Lower lobe of right lung (tissue), 2 donors: Measurements from ENCODE around the gene STOX2. TPM values are rescaled to one million over a fixed set of nuclear protein-coding genes. Genes with fewer than 3 reads are reported as not detected.

Experiments used
- ATAC-seq, 2 donors: fragments of 200-7000 bp; cut with Tn5 transposase; one replicate each; pipeline ENCODE4 v1.9.1; 2020 to 2022; ENCODE audit warnings: mild to moderate bottlenecking in 2 of 2, moderate library complexity in 2 of 2
- DNase-seq: peaks from one replicate; pipeline ENCODE4 v3.0.0-alpha.2; 2020
- H3K27ac ChIP-seq: fragments of 200-600 bp; one replicate; pipeline ENCODE4 v1.8.0; 2022
- H3K27me3 ChIP-seq: fragments of 200-600 bp; one replicate; pipeline ENCODE4 v1.8.0; 2022; ENCODE audit warnings: low read depth
- H3K36me3 ChIP-seq: fragments of 200-600 bp; one replicate; pipeline ENCODE4 v1.8.0; 2022; ENCODE audit warnings: mild to moderate bottlenecking
- H3K4me1 ChIP-seq: fragments of 200-600 bp; one replicate; pipeline ENCODE4 v1.8.0; 2022
- H3K4me3 ChIP-seq: fragments of 200-600 bp; one replicate; pipeline ENCODE4 v1.8.0; 2022; ENCODE audit warnings: mild to moderate bottlenecking
- H3K9me3 ChIP-seq: fragments of 200-600 bp; one replicate; pipeline ENCODE4 v1.8.0; 2022
- intact Hi-C: fragments of 100-400 bp; cut with DNase I; formaldehyde crosslinking; loops from one replicate; pipeline ENCODE4 v1.11.0; 2022
- total RNA-seq: library from RNA; stranded (reverse); fragmentation: NEBNext Ultra II Directional; extraction: Animal tissue kit (Norgen Biotek cat#: 25700); gene quantifications from one replicate; pipeline ENCODE4 v1.2.1, GENCODE V29; 2021
- TF ChIP-seq, protein P1 (sequence below): fragments of 200-600 bp; IDR thresholded peaks from one replicate; pipeline ENCODE4 v1.8.0; 2022; ENCODE audit warnings: antibody characterized with exemption, mild to moderate bottlenecking
- donor health status: DM: no; HTN: yes; CAD: no; lungs with severe emphysema.

The STOX2 gene
- total RNA-seq, 1 donor from 2014 or later: 12.8 TPM

DNA sequence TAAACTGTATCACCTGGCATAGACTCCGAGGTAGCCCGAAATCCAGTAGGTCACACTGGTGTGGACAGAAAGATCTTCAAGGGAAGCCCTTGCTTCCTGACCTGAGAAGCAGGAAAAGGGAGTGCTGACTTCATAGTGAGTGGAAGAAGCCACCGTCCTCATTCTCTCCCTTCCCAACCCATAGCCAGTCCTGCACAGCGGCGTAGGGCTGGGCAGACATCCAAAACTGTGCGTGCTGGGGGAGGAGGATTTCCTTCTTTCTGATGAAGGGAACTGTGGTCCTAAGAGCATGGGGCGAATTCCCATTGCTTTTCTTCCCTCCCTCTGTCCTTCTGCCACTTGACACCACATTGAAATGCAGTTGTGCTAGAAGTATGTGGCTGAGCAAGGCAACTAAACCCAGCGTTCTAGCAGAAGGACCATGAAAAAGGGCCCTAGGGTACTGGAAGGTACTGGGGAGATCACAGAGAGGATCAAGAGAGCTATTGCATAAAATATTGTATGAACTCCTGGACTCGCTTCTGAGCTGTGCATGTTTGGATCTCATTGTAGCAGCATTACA is 66.9 kb downstream of the STOX2 start:
- H3K27ac ChIP-seq: no peak overlapping the region
- H3K9me3 ChIP-seq: peaks cover 10% of the 10 kb centered on the region
- intact Hi-C loops: no loop called here
- DNase-seq (no peak), ATAC-seq (no peak)
- TF ChIP-seq, protein P1, sequence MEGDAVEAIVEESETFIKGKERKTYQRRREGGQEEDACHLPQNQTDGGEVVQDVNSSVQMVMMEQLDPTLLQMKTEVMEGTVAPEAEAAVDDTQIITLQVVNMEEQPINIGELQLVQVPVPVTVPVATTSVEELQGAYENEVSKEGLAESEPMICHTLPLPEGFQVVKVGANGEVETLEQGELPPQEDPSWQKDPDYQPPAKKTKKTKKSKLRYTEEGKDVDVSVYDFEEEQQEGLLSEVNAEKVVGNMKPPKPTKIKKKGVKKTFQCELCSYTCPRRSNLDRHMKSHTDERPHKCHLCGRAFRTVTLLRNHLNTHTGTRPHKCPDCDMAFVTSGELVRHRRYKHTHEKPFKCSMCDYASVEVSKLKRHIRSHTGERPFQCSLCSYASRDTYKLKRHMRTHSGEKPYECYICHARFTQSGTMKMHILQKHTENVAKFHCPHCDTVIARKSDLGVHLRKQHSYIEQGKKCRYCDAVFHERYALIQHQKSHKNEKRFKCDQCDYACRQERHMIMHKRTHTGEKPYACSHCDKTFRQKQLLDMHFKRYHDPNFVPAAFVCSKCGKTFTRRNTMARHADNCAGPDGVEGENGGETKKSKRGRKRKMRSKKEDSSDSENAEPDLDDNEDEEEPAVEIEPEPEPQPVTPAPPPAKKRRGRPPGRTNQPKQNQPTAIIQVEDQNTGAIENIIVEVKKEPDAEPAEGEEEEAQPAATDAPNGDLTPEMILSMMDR: no peak
- H3K27me3 ChIP-seq: no peaks in the 10 kb centered on the region
- H3K4me3 ChIP-seq: no peak overlapping the region
- H3K36me3 ChIP-seq: no peaks in the 10 kb centered on the region
- H3K4me1 ChIP-seq: no peaks in the 10 kb centered on the region

DNA sequence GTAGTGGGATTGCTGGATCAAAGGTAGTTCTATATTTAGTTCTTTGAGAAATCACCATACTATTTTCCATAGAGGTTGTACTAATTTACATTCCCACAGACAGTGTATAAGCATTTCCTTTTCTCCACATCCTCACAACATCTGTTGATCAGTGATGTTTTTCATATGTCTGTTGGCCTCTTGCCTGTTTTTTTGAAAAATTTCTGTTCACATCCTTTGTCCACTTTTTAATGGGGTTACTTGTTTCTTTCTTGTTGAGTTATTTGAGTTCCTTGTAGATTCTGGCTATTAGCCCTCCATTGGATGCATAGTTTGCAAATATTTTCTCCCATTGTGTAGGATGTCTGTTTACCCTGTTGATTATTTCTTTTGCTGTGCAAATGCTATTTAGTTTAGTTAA is 72.6 kb downstream of the STOX2 start:
- DNase-seq (no peak), ATAC-seq (no peak)
- H3K4me1 ChIP-seq: no peaks in the 10 kb centered on the region
- no peak overlapping the region for H3K27ac ChIP-seq
- no peaks in the 10 kb centered on the region for H3K36me3 ChIP-seq
- no peaks in the 10 kb centered on the region for H3K27me3 ChIP-seq
- H3K9me3 ChIP-seq: peaks cover 10% of the 10 kb centered on the region
- intact Hi-C loops: no loop called here
- TF ChIP-seq, protein P1: no peak
- no peak overlapping the region for H3K4me3 ChIP-seq

DNA sequence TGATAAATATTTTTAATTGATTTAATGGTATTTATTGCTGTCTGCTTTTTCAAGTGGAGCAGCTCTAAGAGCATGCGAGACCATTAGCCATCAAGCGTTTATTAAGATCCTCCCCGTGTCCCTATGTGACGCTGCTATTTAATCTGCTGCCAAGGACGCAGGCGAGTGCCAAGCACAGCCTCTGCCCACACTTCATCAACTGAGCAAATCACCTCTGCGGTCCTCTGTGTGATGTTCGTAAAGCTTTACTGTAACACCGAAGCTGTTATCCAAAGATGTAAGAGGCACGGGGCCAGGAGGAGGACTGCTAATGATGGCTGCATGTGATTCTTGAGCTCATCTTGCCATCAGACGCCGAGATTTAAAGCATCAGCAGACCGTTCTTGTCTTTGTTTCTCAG is 79.5 kb downstream of the STOX2 start:
- H3K4me1 ChIP-seq: peaks cover 21% of the 10 kb centered on the region
- H3K27ac ChIP-seq: no peak overlapping the region
- no peak for DNase-seq
- no peaks in the 10 kb centered on the region for H3K9me3 ChIP-seq
- H3K36me3 ChIP-seq: no peaks in the 10 kb centered on the region
- no peak for ATAC-seq
- no peak overlapping the region for H3K4me3 ChIP-seq
- intact Hi-C loops: no loop called here
- H3K27me3 ChIP-seq: no peaks in the 10 kb centered on the region
- TF ChIP-seq, protein P1: no peak

DNA sequence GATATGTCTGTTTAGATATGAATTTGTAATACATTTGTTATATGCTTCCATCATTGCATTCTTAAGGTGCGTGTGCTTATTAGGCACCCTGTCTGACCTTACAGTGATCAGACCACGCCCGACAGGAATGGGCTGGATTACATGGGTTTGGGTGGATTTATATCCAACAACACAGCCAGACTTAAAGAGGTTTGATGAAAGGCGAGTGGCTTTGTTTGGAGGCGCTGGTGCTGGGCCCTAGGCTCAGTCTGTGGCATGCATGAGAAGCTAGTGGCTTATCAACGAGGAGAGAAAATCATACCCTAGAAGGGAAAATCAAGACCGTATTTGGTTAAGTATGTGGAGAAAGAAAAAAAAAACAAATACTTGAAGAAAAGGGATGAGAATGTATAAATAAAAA is 80.7 kb downstream of the STOX2 start:
- no peak for DNase-seq
- Histone ChIP-seq H3K9me3 (no peaks in the 10 kb centered on the region), H3K36me3 (no peaks in the 10 kb centered on the region), H3K4me3 (no peak overlapping the region), H3K27ac (no peak overlapping the region), H3K27me3 (no peaks in the 10 kb centered on the region), H3K4me1 (peaks cover 21% of the 10 kb centered on the region)
- TF ChIP-seq, protein P1: no peak
- ATAC-seq: no peak
- intact Hi-C loops: no loop called here

DNA sequence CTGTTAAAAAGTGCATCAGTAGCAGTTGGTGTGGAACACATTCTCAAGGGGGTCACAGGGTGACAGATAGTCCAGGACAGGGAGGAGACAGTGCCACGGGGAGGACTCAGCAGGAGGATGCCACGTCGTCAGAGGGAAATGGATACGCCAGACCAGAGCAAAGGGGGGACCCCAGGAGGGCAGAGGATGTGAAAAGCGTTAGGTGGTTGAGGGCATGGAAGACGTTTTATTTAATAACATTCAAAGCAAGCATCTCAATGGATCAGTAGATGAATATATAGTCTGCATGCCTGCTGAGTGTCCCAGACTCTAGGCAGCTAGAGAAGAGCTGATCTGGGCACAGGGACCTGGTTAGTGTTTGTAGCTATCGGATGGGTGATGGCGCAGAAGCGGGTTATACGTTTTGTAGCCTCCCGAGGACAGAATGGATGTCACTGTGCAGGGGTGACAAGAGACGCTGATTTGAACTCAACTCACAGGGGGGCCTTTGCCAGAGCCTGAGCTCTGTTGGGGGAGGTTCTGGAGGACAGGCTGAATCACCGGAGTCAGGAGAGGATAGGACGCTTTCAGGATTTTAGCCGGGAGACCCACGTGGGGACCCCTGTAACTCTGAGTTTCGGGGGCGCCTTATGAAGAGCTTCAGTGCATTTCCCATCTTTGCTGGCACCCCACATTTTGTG is 81.3 kb downstream of the STOX2 start:
- Histone ChIP-seq H3K27me3 (no peaks in the 10 kb centered on the region), H3K4me1 (peaks cover 21% of the 10 kb centered on the region), H3K27ac (no peak overlapping the region), H3K36me3 (no peaks in the 10 kb centered on the region), H3K9me3 (no peaks in the 10 kb centered on the region), H3K4me3 (no peak overlapping the region)
- TF ChIP-seq, protein P1: no peak
- no peak for ATAC-seq
- intact Hi-C loops: no loop called here
- no peak for DNase-seq
